ENCODE measurements around the gene SORBS1. TPM values are rescaled to one million over a fixed set of nuclear protein-coding genes. Genes with fewer than 3 reads are reported as not detected.

SORBS1 gene
- total RNA-seq, 6 experiments from 2014 or later: 56.4 to 97.9 (median 76.5) TPM

GRCh38 chr10:95526044-95526443 lies 35.1 kb downstream of the SORBS1 start:
- peak in 1 of 4 donors; percentile 5 for ATAC-seq
- Histone ChIP-seq H3K4me3 (no peak overlapping the region), H3K27ac (no peak overlapping the region), H3K4me1 (peaks cover 0 to 29% (median 4%) of the 10 kb centered on the region in 4 donors), H3K36me3 (no peaks in the 10 kb centered on the region), H3K27me3 (no peaks in the 10 kb centered on the region), H3K9me3 (no peaks in the 10 kb centered on the region)
- intact Hi-C loops (cut with DNase I): no loop called here
- no peak for DNase-seq
- 94% methylated on average over 6 of the region's 7 CpGs for WGBS (ENCODE audit: insufficient coverage, low coverage, low lambda C conversion rate, missing lambda C conversion rate)
- no peak for TF ChIP-seq POLR2A (IDR thresholded peaks at IDR 0.05)
- TF ChIP-seq, protein P1, sequence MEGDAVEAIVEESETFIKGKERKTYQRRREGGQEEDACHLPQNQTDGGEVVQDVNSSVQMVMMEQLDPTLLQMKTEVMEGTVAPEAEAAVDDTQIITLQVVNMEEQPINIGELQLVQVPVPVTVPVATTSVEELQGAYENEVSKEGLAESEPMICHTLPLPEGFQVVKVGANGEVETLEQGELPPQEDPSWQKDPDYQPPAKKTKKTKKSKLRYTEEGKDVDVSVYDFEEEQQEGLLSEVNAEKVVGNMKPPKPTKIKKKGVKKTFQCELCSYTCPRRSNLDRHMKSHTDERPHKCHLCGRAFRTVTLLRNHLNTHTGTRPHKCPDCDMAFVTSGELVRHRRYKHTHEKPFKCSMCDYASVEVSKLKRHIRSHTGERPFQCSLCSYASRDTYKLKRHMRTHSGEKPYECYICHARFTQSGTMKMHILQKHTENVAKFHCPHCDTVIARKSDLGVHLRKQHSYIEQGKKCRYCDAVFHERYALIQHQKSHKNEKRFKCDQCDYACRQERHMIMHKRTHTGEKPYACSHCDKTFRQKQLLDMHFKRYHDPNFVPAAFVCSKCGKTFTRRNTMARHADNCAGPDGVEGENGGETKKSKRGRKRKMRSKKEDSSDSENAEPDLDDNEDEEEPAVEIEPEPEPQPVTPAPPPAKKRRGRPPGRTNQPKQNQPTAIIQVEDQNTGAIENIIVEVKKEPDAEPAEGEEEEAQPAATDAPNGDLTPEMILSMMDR (IDR thresholded peaks at IDR 0.05): no peak

GRCh38 chr10:95525033-95525418 lies 36.1 kb downstream of the SORBS1 start:
- 19% methylated on average over 4 of the region's 4 CpGs for WGBS (ENCODE audit: insufficient coverage, low coverage, low lambda C conversion rate, missing lambda C conversion rate)
- intact Hi-C loops (cut with DNase I): no loop called here
- DNase-seq (peak in 1 of 3 donors; percentile 61), ATAC-seq (peak; percentile 41 to 74 (median 51))
- no peak overlapping the region for H3K4me3 ChIP-seq
- peaks cover 0 to 29% (median 4%) of the 10 kb centered on the region in 4 donors for H3K4me1 ChIP-seq
- H3K27me3 ChIP-seq: no peaks in the 10 kb centered on the region
- H3K36me3 ChIP-seq: no peaks in the 10 kb centered on the region
- TF ChIP-seq, protein P1 (IDR thresholded peaks at IDR 0.05): no peak
- TF ChIP-seq POLR2A (IDR thresholded peaks at IDR 0.05): no peak
- H3K27ac ChIP-seq: no peak overlapping the region
- H3K9me3 ChIP-seq: no peaks in the 10 kb centered on the region

- DNase-seq (no peak), ATAC-seq (no peak)
- Histone ChIP-seq H3K9me3 (no peaks in the 10 kb centered on the region), H3K36me3 (no peaks in the 10 kb centered on the region), H3K27ac (no peak overlapping the region), H3K4me1 (peaks cover 0 to 30% (median 4%) of the 10 kb centered on the region in 4 donors), H3K4me3 (no peak overlapping the region), H3K27me3 (no peaks in the 10 kb centered on the region)
- TF ChIP-seq, protein P1 (IDR thresholded peaks at IDR 0.05): no peak
- TF ChIP-seq POLR2A (IDR thresholded peaks at IDR 0.05): no peak
- intact Hi-C loops (cut with DNase I): no loop called here
- 85% methylated on average over 4 of the region's 7 CpGs for WGBS (ENCODE audit: insufficient coverage, low coverage, low lambda C conversion rate, missing lambda C conversion rate)
Measured at GRCh38 chr10:95524358-95525032, 36.7 kb downstream of the SORBS1 start.

DNA sequence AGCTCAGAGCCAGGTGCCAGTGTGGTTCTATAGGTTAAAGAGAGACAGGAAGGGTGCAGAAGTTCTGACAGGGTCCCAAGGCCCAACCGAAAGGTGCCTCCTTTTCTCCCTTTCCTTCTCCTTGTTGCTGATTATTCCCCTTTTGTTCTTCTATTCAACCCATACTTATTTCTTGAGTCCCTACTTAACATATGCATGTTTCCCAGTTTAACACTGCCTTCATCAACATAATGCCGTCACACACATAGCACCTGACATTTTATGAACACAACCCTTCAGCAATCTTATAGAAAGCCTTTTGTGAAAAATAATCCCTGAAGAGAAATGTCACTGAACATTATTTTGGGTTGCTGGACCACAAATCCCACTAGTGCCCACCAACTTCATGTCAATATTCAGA lies 39.1 kb downstream of the SORBS1 start:
- no peak for TF ChIP-seq POLR2A (IDR thresholded peaks at IDR 0.05)
- TF ChIP-seq, protein P1 (IDR thresholded peaks at IDR 0.05): no peak
- H3K27ac ChIP-seq: no peak overlapping the region
- 90% methylated on average over 2 of the region's 2 CpGs for WGBS (ENCODE audit: insufficient coverage, low coverage, low lambda C conversion rate, missing lambda C conversion rate)
- no peaks in the 10 kb centered on the region for H3K9me3 ChIP-seq
- DNase-seq (no peak), ATAC-seq (no peak)
- no peak overlapping the region for H3K4me3 ChIP-seq
- intact Hi-C loops (cut with DNase I): no loop called here
- H3K27me3 ChIP-seq: no peaks in the 10 kb centered on the region
- H3K36me3 ChIP-seq: no peaks in the 10 kb centered on the region
- peaks cover 0 to 50% (median 16%) of the 10 kb centered on the region in 4 donors for H3K4me1 ChIP-seq
